Hepatocyte (in vitro differentiated cells): ENCODE results near the gene CD82. TPM values are rescaled to one million over a fixed set of nuclear protein-coding genes. Genes with fewer than 3 reads are reported as not detected.
A peak's percentile ranks its signal among the peaks of the same experiment; 100 is the strongest.

Experiments
- DNase-seq: peaks from one replicate; pipeline ENCODE4 v3.0.0-alpha.2; 2016; ENCODE audit warnings: low spot score
- H2AFZ ChIP-seq: fragments of 200-600 bp; sonication (generic); 2 replicates; pipeline ENCODE4 v1.6.0; 2016; ENCODE audit warnings: antibody characterized with exemption, mild to moderate bottlenecking
- H3K27ac ChIP-seq: fragments of 200-600 bp; sonication (generic); 2 replicates; pipeline ENCODE4 v1.5.1; 2016; ENCODE audit warnings: mild to moderate bottlenecking
- H3K27me3 ChIP-seq: fragments of 200-600 bp; sonication (generic); 2 replicates; pipeline ENCODE4 v1.6.1; 2016
- H3K36me3 ChIP-seq: fragments of 200-600 bp; sonication (generic); replicated peaks from 2 replicates; pipeline ENCODE4 v1.5.1; 2016; ENCODE audit warnings: low read depth; ENCODE audit not compliant: insufficient read depth
- H3K4me1 ChIP-seq: fragments of 200-600 bp; sonication (generic); 2 replicates; pipeline ENCODE4 v1.5.1; 2016; ENCODE audit warnings: mild to moderate bottlenecking, moderate library complexity; ENCODE audit not compliant: insufficient read depth
- H3K4me2 ChIP-seq: fragments of 200-600 bp; sonication (generic); 2 replicates; pipeline ENCODE4 v1.6.0; 2016
- H3K4me3 ChIP-seq: fragments of 200-600 bp; sonication (generic); 2 replicates; pipeline ENCODE4 v1.5.1; 2016; ENCODE audit warnings: mild to moderate bottlenecking
- H3K79me2 ChIP-seq: fragments of 200-600 bp; sonication (generic); 2 replicates; pipeline ENCODE4 v1.6.0; 2017; ENCODE audit warnings: mild to moderate bottlenecking
- H3K9me2 ChIP-seq: fragments of 200-600 bp; sonication (generic); replicated peaks from 2 replicates; pipeline ENCODE4 v1.6.0; 2017; ENCODE audit warnings: mild to moderate bottlenecking; ENCODE audit not compliant: insufficient read depth
- H3K9me3 ChIP-seq: fragments of 200-600 bp; sonication (generic); 2 replicates; pipeline ENCODE4 v1.5.1; 2016; ENCODE audit warnings: low read depth, mild to moderate bottlenecking
- H4K20me1 ChIP-seq: fragments of 200-600 bp; sonication (generic); 2 replicates; pipeline ENCODE4 v1.6.0; 2016; ENCODE audit warnings: mild to moderate bottlenecking; ENCODE audit not compliant: insufficient read depth, poor library complexity, severe bottlenecking
- CTCF ChIP-seq: fragments of 200-600 bp; sonication (generic); IDR thresholded peaks from 2 replicates; pipeline ENCODE4 v1.5.1; 2016; ENCODE audit warnings: antibody characterized with exemption, mild to moderate bottlenecking; ENCODE audit not compliant: poor library complexity
- EZH2 ChIP-seq: fragments of 200-600 bp; sonication (generic); IDR thresholded peaks from 2 replicates; pipeline ENCODE4 v1.6.1; 2016; ENCODE audit warnings: antibody characterized with exemption, mild to moderate bottlenecking, borderline replicate concordance
- EZH2phosphoT487 ChIP-seq: fragments of 200-600 bp; sonication (generic); IDR thresholded peaks from one replicate; pipeline ENCODE4 v1.6.1; 2018; ENCODE audit warnings: antibody characterized with exemption, mild to moderate bottlenecking, low read depth, moderate library complexity; ENCODE audit not compliant: unreplicated experiment, severe bottlenecking
- WGBS: methylation state at CpG from one replicate; pipeline ENCODE4 v1.1.6; 2016; ENCODE audit warnings: low lambda C conversion rate; ENCODE audit errors: missing lambda C conversion rate; 5-methylcytosine and 5-hydroxymethylcytosine counted together
- polyA plus RNA-seq: library from polyadenylated mRNA; unstranded; fragments of >200 nt; fragmentation: Nextera tagmentation; extraction: Ambion mirVana; gene quantifications from 2 replicates; pipeline ENCODE4 v1.2.1, GENCODE V29; 2016
- total RNA-seq: library from RNA; depleted of rRNA; stranded (reverse); fragments of >200 nt; gene quantifications from 2 replicates; pipeline ENCODE4 v1.2.3, GENCODE V29; 2014

The CD82 gene
- total and polyA plus RNA-seq, 2 experiments from 2014 or later, result 38.7 to 157 TPM

- no peaks in the 10 kb centered on the region for H3K9me3 ChIP-seq
- peaks cover 31% of the 10 kb centered on the region for H3K4me1 ChIP-seq
- H3K27ac ChIP-seq, result peak overlapping the region; percentile 74
- no peak overlapping the region for H3K4me2 ChIP-seq
- no peaks in the 10 kb centered on the region for H3K36me3 ChIP-seq
- no peak overlapping the region for H3K4me3 ChIP-seq
- no peaks in the 10 kb centered on the region for H3K79me2 ChIP-seq
- no peaks in the 10 kb centered on the region for H3K27me3 ChIP-seq
- no peak overlapping the region for H2AFZ ChIP-seq
- peak; percentile 57 for DNase-seq
- H3K9me2 ChIP-seq, result no peaks in the 10 kb centered on the region
- 67% methylated on average over 13 of the region's 13 CpGs for WGBS
- H4K20me1 ChIP-seq, result no peaks in the 10 kb centered on the region
- no peak for TF ChIP-seq CTCF
- no peak for TF ChIP-seq EZH2phosphoT487
- TF ChIP-seq EZH2, result no peak
Measured at GRCh38 chr11:44592125-44592940, 26.9 kb downstream of the CD82 start.

- no peaks in the 10 kb centered on the region for H3K27me3 ChIP-seq
- H3K4me1 ChIP-seq, result peaks cover 31% of the 10 kb centered on the region
- no peak for DNase-seq
- H3K27ac ChIP-seq, result no peak overlapping the region
- no peaks in the 10 kb centered on the region for H3K79me2 ChIP-seq
- no peak overlapping the region for H3K4me2 ChIP-seq
- no peak for TF ChIP-seq CTCF
- no peak for TF ChIP-seq EZH2phosphoT487
- TF ChIP-seq EZH2, result no peak
- H2AFZ ChIP-seq, result no peak overlapping the region
- H4K20me1 ChIP-seq, result no peaks in the 10 kb centered on the region
- no peaks in the 10 kb centered on the region for H3K9me2 ChIP-seq
- no peaks in the 10 kb centered on the region for H3K9me3 ChIP-seq
- H3K4me3 ChIP-seq, result no peak overlapping the region
- WGBS, result 75% methylated on average over 7 of the region's 8 CpGs
- no peaks in the 10 kb centered on the region for H3K36me3 ChIP-seq
Measured at GRCh38 chr11:44593251-44593650, 27.8 kb downstream of the CD82 start.

- Histone ChIP-seq H3K27me3 (no peaks in the 10 kb centered on the region), H3K79me2 (no peaks in the 10 kb centered on the region), H4K20me1 (no peaks in the 10 kb centered on the region), H3K4me3 (no peak overlapping the region), H3K4me2 (no peak overlapping the region), H3K36me3 (no peaks in the 10 kb centered on the region), H3K27ac (no peak overlapping the region), H3K9me2 (no peaks in the 10 kb centered on the region), H3K4me1 (peaks cover 28% of the 10 kb centered on the region), H3K9me3 (no peaks in the 10 kb centered on the region), H2AFZ (no peak overlapping the region)
- DNase-seq, result no peak
- TF ChIP-seq EZH2phosphoT487 (no peak), CTCF (no peak), EZH2 (no peak)
- WGBS, result 83% methylated on average over 6 of the region's 6 CpGs
Measured at GRCh38 chr11:44595006-44595405, 29.5 kb downstream of the CD82 start.
